Peyer's patch (tissue), 4 donors: ENCODE data around the gene SULT1B1. TPM values are rescaled to one million over a fixed set of nuclear protein-coding genes. Genes with fewer than 3 reads are reported as not detected.

Experiments used
- DNase-seq, 3 donors: peaks; one replicate each; pipeline ENCODE4 v3.0.0-alpha.2; 2017 to 2019
- H3K27ac ChIP-seq, 4 donors: fragments of 200-600 bp; sonication (generic); one replicate each; pipeline ENCODE4 v1.5.1; 2016 to 2019
- H3K27me3 ChIP-seq, 2 donors: fragments of 200-600 bp; sonication (generic); one replicate each; pipeline ENCODE4 v1.5.1; 2019
- H3K36me3 ChIP-seq, 3 donors: fragments of 200-600 bp; sonication (generic); one replicate each; pipeline ENCODE4 v1.5.1; 2016 to 2019
- H3K4me1 ChIP-seq, 4 donors: fragments of 200-600 bp; sonication (generic); one replicate each; pipeline ENCODE4 v1.5.1; 2016 to 2019
- H3K4me3 ChIP-seq, 4 donors: fragments of 200-600 bp; sonication (generic); 1 replicate in 3 of 4; 2 replicates in 1 of 4; pipeline ENCODE4 v1.5.1; 2016 to 2019; ENCODE audit warnings: mild to moderate bottlenecking in 1 of 4
- H3K9me3 ChIP-seq, 4 donors: fragments of 200-600 bp; sonication (generic); one replicate each; pipeline ENCODE4 v1.5.1; 2016 to 2019; ENCODE audit warnings: mild to moderate bottlenecking in 1 of 4
- POLR2A ChIP-seq, 2 donors: fragments of 450-650 bp; IDR thresholded peaks; one replicate each; pipeline ENCODE4 v1.5.1; 2017; ENCODE audit warnings: antibody characterized with exemption in 2 of 2, mild to moderate bottlenecking in 2 of 2, moderate library complexity in 2 of 2
- total RNA-seq, 4 donors: library from RNA; depleted of rRNA; stranded (reverse); fragments of >200 nt; gene quantifications; one replicate each; pipeline ENCODE4 v1.1.0, GENCODE V29; 2016
- TF ChIP-seq, protein P1 (sequence below), 6 experiments: fragments of 450-650 bp in 4 of 6; fragments of 200-600 bp in 2 of 6; sonication (generic) in 1 of 6; IDR thresholded peaks; one replicate each; pipeline ENCODE4 v1.5.1; 2017 to 2019; ENCODE audit warnings: antibody characterized with exemption in 6 of 6, mild to moderate bottlenecking in 3 of 6, moderate library complexity in 1 of 6

Gene SULT1B1
- total RNA-seq, 4 donors from 2014 or later = 15.7 to 137 (median 99.9) TPM

DNA sequence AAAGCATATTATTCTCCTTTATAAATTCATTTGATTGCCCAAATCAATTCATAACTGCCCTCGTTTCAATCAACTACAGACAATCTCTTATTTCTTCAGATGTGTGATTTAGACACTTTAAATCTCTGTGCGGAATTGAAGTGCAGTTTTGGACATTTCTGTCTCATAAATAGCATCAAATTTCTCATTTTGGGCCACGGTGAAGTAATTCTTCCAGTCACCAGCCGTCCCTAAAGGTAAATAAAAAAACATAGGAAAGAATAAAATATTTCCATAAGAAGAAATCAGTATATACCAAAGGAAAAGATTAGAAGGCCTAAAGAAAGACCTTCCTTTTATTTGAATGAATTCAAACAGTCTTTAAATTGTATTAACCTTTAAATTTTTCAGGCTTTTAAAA, 33.4 kb downstream of the SULT1B1 start:
- no peaks in the 10 kb centered on the region for H3K4me1 ChIP-seq
- no peak for TF ChIP-seq POLR2A (IDR thresholded peaks at IDR 0.05)
- TF ChIP-seq, protein P1, sequence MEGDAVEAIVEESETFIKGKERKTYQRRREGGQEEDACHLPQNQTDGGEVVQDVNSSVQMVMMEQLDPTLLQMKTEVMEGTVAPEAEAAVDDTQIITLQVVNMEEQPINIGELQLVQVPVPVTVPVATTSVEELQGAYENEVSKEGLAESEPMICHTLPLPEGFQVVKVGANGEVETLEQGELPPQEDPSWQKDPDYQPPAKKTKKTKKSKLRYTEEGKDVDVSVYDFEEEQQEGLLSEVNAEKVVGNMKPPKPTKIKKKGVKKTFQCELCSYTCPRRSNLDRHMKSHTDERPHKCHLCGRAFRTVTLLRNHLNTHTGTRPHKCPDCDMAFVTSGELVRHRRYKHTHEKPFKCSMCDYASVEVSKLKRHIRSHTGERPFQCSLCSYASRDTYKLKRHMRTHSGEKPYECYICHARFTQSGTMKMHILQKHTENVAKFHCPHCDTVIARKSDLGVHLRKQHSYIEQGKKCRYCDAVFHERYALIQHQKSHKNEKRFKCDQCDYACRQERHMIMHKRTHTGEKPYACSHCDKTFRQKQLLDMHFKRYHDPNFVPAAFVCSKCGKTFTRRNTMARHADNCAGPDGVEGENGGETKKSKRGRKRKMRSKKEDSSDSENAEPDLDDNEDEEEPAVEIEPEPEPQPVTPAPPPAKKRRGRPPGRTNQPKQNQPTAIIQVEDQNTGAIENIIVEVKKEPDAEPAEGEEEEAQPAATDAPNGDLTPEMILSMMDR (IDR thresholded peaks at IDR 0.05) = no peak
- H3K4me3 ChIP-seq = no peak overlapping the region
- no peaks in the 10 kb centered on the region for H3K9me3 ChIP-seq
- DNase-seq = no peak
- H3K27ac ChIP-seq = no peak overlapping the region
- H3K27me3 ChIP-seq = no peaks in the 10 kb centered on the region
- peaks cover 0 to 2% (median 0%) of the 10 kb centered on the region in 3 donors for H3K36me3 ChIP-seq

DNA sequence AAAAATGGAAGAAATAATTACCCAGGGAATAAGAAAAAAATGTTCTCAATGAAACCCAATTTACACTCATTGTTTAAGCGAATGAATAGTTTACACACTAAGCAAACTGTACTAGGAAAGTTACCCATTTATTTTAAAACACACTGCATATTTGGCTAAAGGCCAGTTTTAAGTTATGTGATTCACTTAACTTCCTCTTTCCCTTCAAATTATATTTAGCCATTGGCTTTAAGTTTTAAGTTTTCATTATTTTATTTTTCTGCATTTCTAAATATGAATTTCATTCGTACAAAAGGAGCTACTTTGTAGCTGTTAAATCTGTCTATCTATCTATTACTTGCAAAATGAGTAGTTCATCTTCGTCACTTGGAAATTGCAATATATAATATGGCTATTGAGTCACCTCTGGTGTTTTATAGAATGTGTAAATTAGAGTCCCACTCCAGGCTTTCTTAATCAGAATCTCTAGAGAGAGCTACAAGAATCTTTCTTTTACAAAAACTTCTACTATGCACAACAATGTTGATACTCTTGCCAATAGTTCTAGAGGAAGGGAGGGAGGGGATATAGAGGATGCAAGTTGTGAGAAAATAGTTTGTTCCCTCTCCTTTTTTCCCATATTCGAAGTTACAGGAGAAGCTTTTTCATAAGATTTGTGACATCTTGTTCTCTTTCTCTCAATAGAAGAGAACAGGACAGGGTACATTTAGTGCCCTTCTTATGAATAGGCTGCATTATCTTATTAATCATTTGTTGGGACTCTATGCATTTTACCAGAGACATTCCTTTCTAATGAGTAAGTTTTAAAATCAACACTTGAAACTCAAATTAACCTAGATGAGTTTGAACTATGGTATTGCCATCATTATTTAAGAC, 41.8 kb downstream of the SULT1B1 start:
- no peak for DNase-seq
- H3K4me3 ChIP-seq = no peak overlapping the region
- TF ChIP-seq, protein P1 (IDR thresholded peaks at IDR 0.05) = no peak
- no peak for TF ChIP-seq POLR2A (IDR thresholded peaks at IDR 0.05)
- H3K36me3 ChIP-seq = no peaks in the 10 kb centered on the region
- H3K27me3 ChIP-seq = no peaks in the 10 kb centered on the region
- H3K9me3 ChIP-seq = no peaks in the 10 kb centered on the region
- no peaks in the 10 kb centered on the region for H3K4me1 ChIP-seq
- H3K27ac ChIP-seq = no peak overlapping the region

DNA sequence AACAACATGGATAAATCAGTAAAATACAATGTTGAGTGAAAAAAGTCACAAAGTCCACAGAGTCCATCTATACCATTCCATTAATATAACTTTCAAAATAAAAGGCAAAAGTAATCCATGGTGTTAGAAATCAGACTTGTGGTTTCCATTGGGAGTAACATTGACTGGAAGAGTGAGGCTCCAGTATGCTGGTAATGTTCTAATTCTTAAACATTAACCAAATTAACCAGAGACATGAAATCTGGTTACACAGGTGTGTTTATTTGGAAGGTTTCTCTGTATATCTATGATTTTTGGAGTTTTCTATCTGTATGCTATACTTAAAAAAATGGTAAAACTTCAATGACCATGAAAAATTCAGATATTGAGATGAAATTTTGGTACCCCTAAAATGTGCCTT, 42.6 kb downstream of the SULT1B1 start:
- Histone ChIP-seq H3K4me1 (no peaks in the 10 kb centered on the region), H3K27ac (no peak overlapping the region), H3K27me3 (no peaks in the 10 kb centered on the region), H3K4me3 (no peak overlapping the region), H3K9me3 (no peaks in the 10 kb centered on the region), H3K36me3 (no peaks in the 10 kb centered on the region)
- DNase-seq = no peak
- TF ChIP-seq, protein P1 (IDR thresholded peaks at IDR 0.05) = no peak
- TF ChIP-seq POLR2A (IDR thresholded peaks at IDR 0.05) = no peak

DNA sequence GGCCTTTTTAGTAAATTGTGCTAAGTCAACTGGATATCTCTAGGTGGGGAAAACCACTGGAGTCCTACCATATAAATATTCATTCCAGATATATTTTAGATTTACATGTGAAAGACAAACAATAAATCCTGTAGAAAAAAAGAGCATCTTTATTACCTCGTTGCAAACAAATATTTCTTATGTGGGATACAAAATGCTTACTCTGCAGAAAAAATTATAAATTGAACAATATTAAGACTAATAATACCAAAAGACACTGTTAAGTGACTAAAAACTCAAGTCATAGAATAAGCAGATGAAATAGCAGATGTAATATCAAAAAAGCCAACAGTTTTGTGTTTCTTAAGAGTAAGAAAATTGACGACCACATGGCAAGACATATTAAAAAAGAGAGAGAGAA, 43.8 kb downstream of the SULT1B1 start:
- no peak for DNase-seq
- Histone ChIP-seq H3K27me3 (no peaks in the 10 kb centered on the region), H3K9me3 (no peaks in the 10 kb centered on the region), H3K36me3 (no peaks in the 10 kb centered on the region), H3K4me3 (no peak overlapping the region), H3K4me1 (no peaks in the 10 kb centered on the region), H3K27ac (no peak overlapping the region)
- TF ChIP-seq, protein P1 (IDR thresholded peaks at IDR 0.05) = no peak
- TF ChIP-seq POLR2A (IDR thresholded peaks at IDR 0.05) = no peak

DNA sequence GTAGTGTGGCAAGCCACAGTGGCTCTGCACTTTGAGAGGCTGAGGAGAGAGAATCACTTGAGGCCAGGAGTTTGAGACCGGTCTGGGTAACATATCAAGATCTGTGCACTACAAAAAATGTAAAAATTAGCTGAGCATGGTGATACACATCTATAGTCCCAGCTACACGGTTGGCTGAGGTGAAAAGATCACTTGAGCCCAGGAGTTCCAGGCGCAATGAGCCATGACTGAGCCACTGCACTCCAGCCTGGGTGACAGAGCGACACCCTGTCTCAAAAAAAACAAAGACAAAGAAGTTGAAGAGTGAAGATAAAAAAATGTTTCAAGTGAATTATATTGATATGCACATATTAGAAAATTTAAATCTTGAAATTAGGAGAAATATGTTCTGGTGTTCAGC, 46.3 kb downstream of the SULT1B1 start:
- Histone ChIP-seq H3K27me3 (no peaks in the 10 kb centered on the region), H3K4me1 (no peaks in the 10 kb centered on the region), H3K9me3 (no peaks in the 10 kb centered on the region), H3K4me3 (no peak overlapping the region), H3K36me3 (no peaks in the 10 kb centered on the region), H3K27ac (no peak overlapping the region)
- TF ChIP-seq POLR2A (IDR thresholded peaks at IDR 0.05) = no peak
- TF ChIP-seq, protein P1 (IDR thresholded peaks at IDR 0.05) = no peak
- DNase-seq = no peak
